ENCODE results near the gene SPSB3.

SPSB3 gene

GRCh38 chr16:1781758-1782407 lies 488 bp downstream of the SPSB3 start:
- TF ChIP-seq CTCF (conservative IDR thresholded peaks at IDR 0.05; ENCODE audit: low read length): peak; percentile 18; the same call in 1 of the 2 replicates
- no peak for DNase-seq (ENCODE audit: low read depth)

GRCh38 chr16:1781254-1781653 lies 1.1 kb downstream of the SPSB3 start:
- H3K4me3 ChIP-seq (ENCODE audit: low read length): peak overlapping the region; percentile 76
- no peak for TF ChIP-seq CTCF (conservative IDR thresholded peaks at IDR 0.05; ENCODE audit: low read length)
- no peak for DNase-seq (ENCODE audit: low read depth)

More at GRCh38 chr16:1781758-1782407, 488 bp downstream of the SPSB3 start:
- peak overlapping the region; percentile 76 for H3K4me3 ChIP-seq (ENCODE audit: low read length)

GRCh38 chr16:1780677-1781072 lies 1.7 kb downstream of the SPSB3 start:
- no peak overlapping the region; the same call in 1 of the 2 replicates for H3K4me3 ChIP-seq (ENCODE audit: low read length)

GRCh38 chr16:1779741-1780676 lies 2.4 kb downstream of the SPSB3 start:
- no peak for DNase-seq (ENCODE audit: low read depth)
- TF ChIP-seq CTCF (conservative IDR thresholded peaks at IDR 0.05; ENCODE audit: low read length): no peak
- no peak overlapping the region for H3K4me3 ChIP-seq (ENCODE audit: low read length)

More at GRCh38 chr16:1780677-1781072, 1.7 kb downstream of the SPSB3 start:
- TF ChIP-seq CTCF (conservative IDR thresholded peaks at IDR 0.05; ENCODE audit: low read length): no peak
- no peak for DNase-seq (ENCODE audit: low read depth)

GRCh38 chr16:1779234-1779701 lies 3.1 kb downstream of the SPSB3 start:
- no peak for TF ChIP-seq CTCF (conservative IDR thresholded peaks at IDR 0.05; ENCODE audit: low read length)
- no peak overlapping the region for H3K4me3 ChIP-seq (ENCODE audit: low read length)
- DNase-seq (ENCODE audit: low read depth): no peak

- DNase-seq (ENCODE audit: low read depth): no peak
- no peak for TF ChIP-seq CTCF (conservative IDR thresholded peaks at IDR 0.05; ENCODE audit: low read length)
- H3K4me3 ChIP-seq (ENCODE audit: low read length): no peak overlapping the region
Measured at GRCh38 chr16:1778200-1779179, 3.9 kb downstream of the SPSB3 start.

All from AG10803 (cell line).